Chondrocyte (in vitro differentiated cells): ENCODE data around the gene MRLN. TPM values are rescaled to one million over a fixed set of nuclear protein-coding genes. Genes with fewer than 3 reads are reported as not detected.
"Not testable (repeated sequence)": the region's sequence is repeated elsewhere in the genome, so short reads cannot be mapped to it uniquely, and the experiment has no call there.

Experiments
- DNase-seq: peaks from one replicate; pipeline ENCODE4 v3.0.0; 2021; ENCODE audit warnings: mixed read lengths, low spot score
- H3K27ac Mint-ChIP-seq: one replicate; pipeline ENCODE4 v1.8.0; 2021; ENCODE audit warnings: mild to moderate bottlenecking, moderate library complexity, mixed read lengths; ENCODE audit not compliant: unreplicated experiment
- H3K27me3 Mint-ChIP-seq: 2 replicates; pipeline ENCODE4 v1.8.0; 2021; ENCODE audit warnings: low read depth, mixed read lengths
- H3K36me3 Mint-ChIP-seq: 2 replicates; pipeline ENCODE4 v1.8.0; 2021; ENCODE audit warnings: low read depth, mixed read lengths
- H3K4me1 Mint-ChIP-seq: 2 replicates; pipeline ENCODE4 v1.8.0; 2021; ENCODE audit warnings: low read depth, mild to moderate bottlenecking, mixed read lengths
- H3K4me3 Mint-ChIP-seq: one replicate; pipeline ENCODE4 v1.8.0; 2021; ENCODE audit warnings: mild to moderate bottlenecking, moderate library complexity, mixed read lengths; ENCODE audit not compliant: unreplicated experiment
- H3K9me3 Mint-ChIP-seq: 2 replicates; pipeline ENCODE4 v1.8.0; 2021; ENCODE audit warnings: low read depth, mixed read lengths
- CTCF ChIP-seq: fragments of 200-600 bp; sonication (generic); IDR thresholded peaks from 2 replicates; pipeline ENCODE4 v1.5.0; 2021; ENCODE audit warnings: antibody characterized with exemption, mild to moderate bottlenecking, moderate library complexity
- total RNA-seq: library from RNA; stranded (reverse); gene quantifications from 3 replicates; pipeline ENCODE4 v1.2.1, GENCODE V29; 2021

MRLN gene
- total RNA-seq, 1 donor from 2014 or later = not detected

GRCh38 chr10:59791601-59792000 is 38.3 kb upstream of the MRLN start:
- H3K4me3 Mint-ChIP-seq = no peak overlapping the region
- peaks cover 33% of the 10 kb centered on the region for H3K36me3 Mint-ChIP-seq
- H3K27me3 Mint-ChIP-seq = no peaks in the 10 kb centered on the region
- no peak for DNase-seq
- no peaks in the 10 kb centered on the region for H3K9me3 Mint-ChIP-seq
- no peak for TF ChIP-seq CTCF
- no peaks in the 10 kb centered on the region for H3K4me1 Mint-ChIP-seq
- H3K27ac Mint-ChIP-seq = no peak overlapping the region

GRCh38 chr10:59790080-59790479 is 36.8 kb upstream of the MRLN start:
- DNase-seq, H3K4me3 Mint-ChIP-seq: not testable (repeated sequence)
- peaks cover 29% of the 10 kb centered on the region for H3K36me3 Mint-ChIP-seq

GRCh38 chr10:59788914-59789313 is 35.7 kb upstream of the MRLN start:
- H3K27me3 Mint-ChIP-seq, H3K4me3 Mint-ChIP-seq, DNase-seq, H3K4me1 Mint-ChIP-seq, H3K9me3 Mint-ChIP-seq, H3K27ac Mint-ChIP-seq: not testable (repeated sequence)
- H3K36me3 Mint-ChIP-seq = peaks cover 22% of the 10 kb centered on the region

More at GRCh38 chr10:59790080-59790479, 36.8 kb upstream of the MRLN start:
- not testable (repeated sequence) for H3K27ac Mint-ChIP-seq, H3K9me3 Mint-ChIP-seq, H3K4me1 Mint-ChIP-seq, H3K27me3 Mint-ChIP-seq

GRCh38 chr10:59787032-59787431 is 33.8 kb upstream of the MRLN start:
- DNase-seq, H3K9me3 Mint-ChIP-seq, H3K27me3 Mint-ChIP-seq, H3K4me1 Mint-ChIP-seq, H3K4me3 Mint-ChIP-seq, H3K27ac Mint-ChIP-seq: not testable (repeated sequence)
- peaks cover 12% of the 10 kb centered on the region for H3K36me3 Mint-ChIP-seq

- H3K27me3 Mint-ChIP-seq, DNase-seq, H3K36me3 Mint-ChIP-seq, H3K27ac Mint-ChIP-seq, H3K9me3 Mint-ChIP-seq, H3K4me3 Mint-ChIP-seq, H3K4me1 Mint-ChIP-seq: not testable (repeated sequence)
Measured at GRCh38 chr10:59785476-59785875, 32.2 kb upstream of the MRLN start.

GRCh38 chr10:59781511-59781910 is 28.3 kb upstream of the MRLN start:
- Mint-ChIP-seq H3K27me3 (no peaks in the 10 kb centered on the region), H3K36me3 (no peaks in the 10 kb centered on the region), H3K4me1 (peaks cover 4% of the 10 kb centered on the region), H3K4me3 (no peak overlapping the region), H3K9me3 (peaks cover 6% of the 10 kb centered on the region), H3K27ac (no peak overlapping the region)
- TF ChIP-seq CTCF = no peak
- DNase-seq = no peak

- Mint-ChIP-seq H3K27ac (peak overlapping the region; percentile 8), H3K27me3 (no peaks in the 10 kb centered on the region)
Measured at GRCh38 chr10:59779756-59780533, 26.7 kb upstream of the MRLN start.

More at GRCh38 chr10:59779756-59780533, 26.7 kb upstream of the MRLN start:
- TF ChIP-seq CTCF = no peak
- Mint-ChIP-seq H3K4me3 (no peak overlapping the region), H3K4me1 (peaks cover 4% of the 10 kb centered on the region), H3K9me3 (peaks cover 6% of the 10 kb centered on the region), H3K36me3 (no peaks in the 10 kb centered on the region)
- no peak for DNase-seq
